HG02763 (cell line): Measurements from ENCODE around the gene PHOX2B.

Experiments
- ATAC-seq: cut with Tn5 transposase; IDR thresholded peaks from one replicate; pipeline ENCODE4 v1.9.1; 2021; ENCODE audit warnings: mild to moderate bottlenecking, moderate library complexity; ENCODE audit not compliant: unreplicated experiment

Gene PHOX2B

GRCh38 chr4:41748571-41749475 is at the start of gene PHOX2B:
PHOX2B (minus strand) TSS chr4:41748725; CDS start chr4:41748610, 115 bp downstream.
- ATAC-seq: no peak

GRCh38 chr4:41797260-41797659 is 48.7 kb upstream of the PHOX2B start:
- ATAC-seq: no peak

- ATAC-seq: no peak
Observed at GRCh38 chr4:41796545-41797210, 48.2 kb upstream of the PHOX2B start.

GRCh38 chr4:41795796-41796385 is 47.4 kb upstream of the PHOX2B start:
- no peak for ATAC-seq

- ATAC-seq: no peak
Observed at GRCh38 chr4:41792166-41792565, 43.6 kb upstream of the PHOX2B start.

GRCh38 chr4:41791557-41791956 is 43.0 kb upstream of the PHOX2B start:
- no peak for ATAC-seq

GRCh38 chr4:41787931-41788330 is 39.4 kb upstream of the PHOX2B start:
- no peak for ATAC-seq

- no peak for ATAC-seq
Observed at GRCh38 chr4:41785665-41786064, 37.1 kb upstream of the PHOX2B start.

GRCh38 chr4:41784191-41784979 is 35.9 kb upstream of the PHOX2B start:
- ATAC-seq: no peak

- no peak for ATAC-seq
Observed at GRCh38 chr4:41776466-41776865, 27.9 kb upstream of the PHOX2B start.

GRCh38 chr4:41763729-41764128 is 15.2 kb upstream of the PHOX2B start:
- ATAC-seq: no peak

GRCh38 chr4:41758884-41759283 is 10.4 kb upstream of the PHOX2B start:
- no peak for ATAC-seq

- ATAC-seq: no peak
Observed at GRCh38 chr4:41757521-41758156, 9.1 kb upstream of the PHOX2B start.

GRCh38 chr4:41753942-41754341 is 5.4 kb upstream of the PHOX2B start:
- ATAC-seq: no peak

GRCh38 chr4:41752081-41752836 is 3.7 kb upstream of the PHOX2B start:
- ATAC-seq: no peak

GRCh38 chr4:41751449-41752061 is 3.0 kb upstream of the PHOX2B start:
- ATAC-seq: no peak

- ATAC-seq: no peak
Observed at GRCh38 chr4:41750626-41751448, 2.3 kb upstream of the PHOX2B start.

- ATAC-seq: no peak
Observed at GRCh38 chr4:41750121-41750625, 1.6 kb upstream of the PHOX2B start.
